Transverse colon (tissue), 4 donors: ENCODE data around the gene NAA16. TPM values are rescaled to one million over a fixed set of nuclear protein-coding genes. Genes with fewer than 3 reads are reported as not detected.

Source experiments
- DNase-seq: peaks from one replicate; pipeline ENCODE4 v3.0.0-alpha.2; 2019
- H3K27ac ChIP-seq, 4 donors: fragments of 200-600 bp; sonication (generic); 2 replicates each; pipeline ENCODE4 v1.5.1; 2016 to 2018; ENCODE audit warnings: inconsistent platforms in 4 of 4
- H3K27me3 ChIP-seq: fragments of 200-600 bp; sonication (generic); 2 replicates; pipeline ENCODE4 v1.5.1; 2017; ENCODE audit warnings: inconsistent platforms
- H3K36me3 ChIP-seq, 4 donors: fragments of 200-600 bp; sonication (generic); 2 replicates each; pipeline ENCODE4 v1.5.1; 2017 to 2019; ENCODE audit warnings: inconsistent platforms in 4 of 4
- H3K4me1 ChIP-seq, 4 donors: fragments of 200-600 bp; sonication (generic); 2 replicates each; pipeline ENCODE4 v1.5.1; 2017 to 2020; ENCODE audit warnings: inconsistent platforms in 4 of 4
- H3K4me3 ChIP-seq, 4 donors: fragments of 200-600 bp; sonication (generic); 1 replicate in 1 of 4; 2 replicates in 3 of 4; pipeline versions ENCODE4 v1.5.1 to v1.6.1; 2017 to 2019; ENCODE audit warnings: inconsistent platforms in 4 of 4
- H3K9me3 ChIP-seq, 2 donors: fragments of 200-600 bp; sonication (generic); 2 replicates each; pipeline ENCODE4 v1.5.1; 2017 to 2019; ENCODE audit warnings: inconsistent platforms in 2 of 2
- EP300 ChIP-seq: sonication (generic); formaldehyde crosslinking; IDR thresholded peaks from one replicate; pipeline ENCODE4 v1.6.1; 2017; ENCODE audit warnings: antibody characterized with exemption, low read depth
- POLR2A ChIP-seq: fragments of 450-650 bp; IDR thresholded peaks from one replicate; pipeline ENCODE4 v1.6.1; 2016; ENCODE audit warnings: antibody characterized with exemption, mild to moderate bottlenecking, moderate library complexity
- POLR2AphosphoS5 ChIP-seq, 3 donors: sonication (generic); formaldehyde crosslinking; IDR thresholded peaks; one replicate each; pipeline ENCODE4 v1.6.1; 2016; ENCODE audit warnings: antibody characterized with exemption in 3 of 3
- WGBS, 2 donors: methylation state at CpG; one replicate each; pipeline ENCODE4 v1.1.5; 2018; ENCODE audit warnings: low coverage in 1 of 2; 5-methylcytosine and 5-hydroxymethylcytosine counted together
- in situ Hi-C, 4 donors: fragments of 200-750 bp; cut with MboI; loops; one replicate each; pipeline versions ENCODE4 v1.15.0 to v1.15.1; 2017; ENCODE audit warnings: low sequenced_read_pairs in 3 of 4, low pct_ligation_motif_present in 1 of 4, low pct_unique_long_range_greater_than_20kb in 1 of 4
- intact Hi-C: fragments of 100-400 bp; cut with DNase I; formaldehyde crosslinking; loops from one replicate; pipeline ENCODE4 v1.15.1; 2023; ENCODE audit warnings: low total_unique reads
- total RNA-seq, 4 donors: library from RNA; depleted of rRNA; stranded (reverse); fragments of >200 nt; gene quantifications; one replicate each; pipeline ENCODE4 v1.1.0, GENCODE V29; 2016
- TF ChIP-seq, protein P1 (sequence below), 5 experiments: fragments of 200-600 bp in 3 of 5; fragments of 450-650 bp in 2 of 5; sonication (generic) in 3 of 5; IDR thresholded peaks; 1 replicate in 2 of 5; 2 replicates in 3 of 5; pipeline ENCODE4 v1.5.1; 2016 to 2017; ENCODE audit warnings: antibody characterized with exemption in 5 of 5, inconsistent platforms in 3 of 5, mild to moderate bottlenecking in 2 of 5, moderate library complexity in 1 of 5

NAA16 gene
- total RNA-seq, 4 donors from 2014 or later: 9.1 to 38.6 (median 19.6) TPM

DNA sequence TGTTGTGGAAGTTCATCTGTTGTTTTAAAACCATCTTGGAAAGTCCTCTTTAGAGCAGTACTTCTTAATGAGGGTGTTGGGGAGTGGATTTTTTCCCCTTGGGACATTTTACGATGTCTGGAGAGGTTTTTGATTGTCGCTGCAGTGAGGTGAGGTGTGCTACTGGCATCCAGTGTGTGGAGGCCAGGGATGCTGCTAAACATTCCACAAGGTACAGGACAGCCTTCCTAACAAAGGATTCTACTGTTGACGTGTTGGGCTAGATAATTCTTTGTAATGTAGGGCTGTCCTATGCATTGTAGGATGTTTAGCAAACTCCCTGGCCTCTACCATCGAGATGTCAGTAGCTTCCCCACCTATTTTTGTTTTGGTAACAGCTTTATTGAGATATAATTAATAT, 33.3 kb downstream of the NAA16 start:
- Histone ChIP-seq H3K9me3 (no peaks in the 10 kb centered on the region), H3K27ac (no peak overlapping the region), H3K36me3 (peaks cover 0 to 16% (median 5%) of the 10 kb centered on the region in 4 donors), H3K27me3 (no peaks in the 10 kb centered on the region), H3K4me1 (peaks cover 0 to 13% (median 5%) of the 10 kb centered on the region in 4 donors), H3K4me3 (no peak overlapping the region)
- no peak for DNase-seq
- intact Hi-C loops: no loop called here
- in situ Hi-C loops: no loop called here
- TF ChIP-seq POLR2AphosphoS5 (IDR thresholded peaks at IDR 0.05): no peak
- TF ChIP-seq, protein P1, sequence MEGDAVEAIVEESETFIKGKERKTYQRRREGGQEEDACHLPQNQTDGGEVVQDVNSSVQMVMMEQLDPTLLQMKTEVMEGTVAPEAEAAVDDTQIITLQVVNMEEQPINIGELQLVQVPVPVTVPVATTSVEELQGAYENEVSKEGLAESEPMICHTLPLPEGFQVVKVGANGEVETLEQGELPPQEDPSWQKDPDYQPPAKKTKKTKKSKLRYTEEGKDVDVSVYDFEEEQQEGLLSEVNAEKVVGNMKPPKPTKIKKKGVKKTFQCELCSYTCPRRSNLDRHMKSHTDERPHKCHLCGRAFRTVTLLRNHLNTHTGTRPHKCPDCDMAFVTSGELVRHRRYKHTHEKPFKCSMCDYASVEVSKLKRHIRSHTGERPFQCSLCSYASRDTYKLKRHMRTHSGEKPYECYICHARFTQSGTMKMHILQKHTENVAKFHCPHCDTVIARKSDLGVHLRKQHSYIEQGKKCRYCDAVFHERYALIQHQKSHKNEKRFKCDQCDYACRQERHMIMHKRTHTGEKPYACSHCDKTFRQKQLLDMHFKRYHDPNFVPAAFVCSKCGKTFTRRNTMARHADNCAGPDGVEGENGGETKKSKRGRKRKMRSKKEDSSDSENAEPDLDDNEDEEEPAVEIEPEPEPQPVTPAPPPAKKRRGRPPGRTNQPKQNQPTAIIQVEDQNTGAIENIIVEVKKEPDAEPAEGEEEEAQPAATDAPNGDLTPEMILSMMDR (IDR thresholded peaks at IDR 0.05): no peak
- TF ChIP-seq EP300: no peak
- TF ChIP-seq POLR2A: no peak
- 95 to 96% methylated on average over 3 to 4 of the region's 4 CpGs for WGBS, 2 donors

DNA sequence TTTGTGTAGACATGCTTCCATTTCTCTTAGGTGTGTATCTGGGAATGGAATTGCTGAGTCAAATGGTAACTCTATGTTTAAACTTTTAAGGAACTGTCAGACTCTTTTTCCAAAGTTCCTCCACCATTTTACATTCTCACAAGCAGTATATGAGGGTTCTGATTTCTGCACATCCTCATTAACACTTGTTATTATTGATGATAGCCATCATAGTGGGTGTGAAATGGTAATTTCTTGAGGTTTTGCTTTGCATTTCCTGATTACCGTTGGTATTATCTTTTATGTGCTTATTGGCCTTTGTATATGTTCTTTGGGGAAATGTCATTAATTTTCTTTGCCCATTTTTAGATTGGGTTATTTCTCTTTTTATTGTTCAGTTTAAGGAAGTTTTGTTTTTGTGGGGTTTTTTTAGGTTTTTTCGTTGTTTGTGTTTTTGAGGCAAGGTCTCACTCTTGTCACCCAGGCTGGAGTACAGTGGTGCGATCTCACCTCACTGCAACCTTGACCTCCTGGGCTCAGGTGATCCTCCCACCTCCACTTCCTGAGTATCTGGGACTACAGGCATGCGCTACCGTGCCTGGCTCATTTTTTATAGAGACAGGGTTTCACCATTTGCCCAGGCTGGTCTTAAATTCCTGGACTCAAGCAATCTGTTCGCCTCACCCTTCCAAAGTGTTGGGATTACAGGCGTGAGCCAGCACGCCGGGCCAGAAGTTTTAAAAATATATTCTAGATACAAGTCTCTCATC, 34.3 kb downstream of the NAA16 start:
- in situ Hi-C loops (no loop called here), intact Hi-C loops (no loop called here)
- H3K4me3 ChIP-seq: no peak overlapping the region
- H3K27ac ChIP-seq: no peak overlapping the region
- 76 to 88% methylated on average over 5 to 9 of the region's 9 CpGs for WGBS, 2 donors
- no peak for DNase-seq
- TF ChIP-seq POLR2A (no peak), POLR2AphosphoS5 (IDR thresholded peaks at IDR 0.05) (no peak), EP300 (no peak)
- TF ChIP-seq, protein P1 (IDR thresholded peaks at IDR 0.05): no peak
- no peaks in the 10 kb centered on the region for H3K9me3 ChIP-seq
- H3K27me3 ChIP-seq: no peaks in the 10 kb centered on the region
- H3K4me1 ChIP-seq: peaks cover 0 to 13% (median 5%) of the 10 kb centered on the region in 4 donors
- H3K36me3 ChIP-seq: peaks cover 0 to 16% (median 5%) of the 10 kb centered on the region in 4 donors

DNA sequence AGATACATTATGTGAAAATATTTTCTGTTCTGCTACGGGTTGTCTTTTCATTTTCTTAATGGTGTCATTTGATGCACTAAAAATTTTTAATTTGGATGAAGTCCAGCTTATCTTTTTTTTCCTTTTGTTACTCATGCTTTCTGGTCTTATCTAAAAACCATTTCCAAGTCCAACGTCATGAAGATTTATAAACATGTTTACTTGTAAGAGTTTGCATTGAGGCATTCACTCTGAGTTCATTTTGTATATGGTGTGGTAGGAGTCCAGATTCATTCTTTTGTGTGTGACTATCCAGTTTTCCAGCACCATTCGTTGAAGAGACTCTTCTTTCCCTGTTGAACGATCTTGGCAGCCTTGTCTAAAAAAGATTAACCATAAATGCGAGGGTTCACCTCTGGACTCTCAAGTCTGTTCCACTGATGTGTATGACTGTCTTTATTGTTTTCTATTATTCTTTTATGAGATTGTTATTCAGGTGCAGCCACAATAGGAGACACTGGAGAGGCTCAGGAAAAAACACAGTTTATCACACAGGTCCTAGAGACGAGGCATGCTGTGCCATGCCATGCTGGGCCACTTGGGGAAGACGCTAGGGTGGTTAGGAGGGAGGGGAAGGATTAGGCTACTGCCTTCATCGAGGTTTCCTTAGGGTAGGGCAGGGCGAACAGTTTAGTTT, 35.0 kb downstream of the NAA16 start:
- Histone ChIP-seq H3K27ac (peak overlapping the region in 1 of 4 donors; percentile 18), H3K36me3 (peaks cover 0 to 16% (median 5%) of the 10 kb centered on the region in 4 donors), H3K27me3 (no peaks in the 10 kb centered on the region), H3K4me3 (no peak overlapping the region), H3K9me3 (no peaks in the 10 kb centered on the region), H3K4me1 (peaks cover 0 to 13% (median 5%) of the 10 kb centered on the region in 4 donors)
- in situ Hi-C loops: no loop called here
- intact Hi-C loops: no loop called here
- no peak for DNase-seq
- no peak for TF ChIP-seq POLR2A
- TF ChIP-seq EP300: no peak
- TF ChIP-seq POLR2AphosphoS5 (IDR thresholded peaks at IDR 0.05): no peak
- TF ChIP-seq, protein P1 (IDR thresholded peaks at IDR 0.05): no peak
- 57 to 63% methylated on average over 4 to 9 of the region's 9 CpGs for WGBS, 2 donors
